Ishikawa (cell line): ENCODE results near the gene LRBA.

Source experiments
- CREB1 ChIP-seq: IDR thresholded peaks from 2 replicates; pipeline ENCODE4 v1.6.1; 2012; ENCODE audit warnings: low read depth
- EP300 ChIP-seq: IDR thresholded peaks from 2 replicates; pipeline ENCODE4 v1.6.1; 2012; ENCODE audit warnings: borderline replicate concordance

DNA sequence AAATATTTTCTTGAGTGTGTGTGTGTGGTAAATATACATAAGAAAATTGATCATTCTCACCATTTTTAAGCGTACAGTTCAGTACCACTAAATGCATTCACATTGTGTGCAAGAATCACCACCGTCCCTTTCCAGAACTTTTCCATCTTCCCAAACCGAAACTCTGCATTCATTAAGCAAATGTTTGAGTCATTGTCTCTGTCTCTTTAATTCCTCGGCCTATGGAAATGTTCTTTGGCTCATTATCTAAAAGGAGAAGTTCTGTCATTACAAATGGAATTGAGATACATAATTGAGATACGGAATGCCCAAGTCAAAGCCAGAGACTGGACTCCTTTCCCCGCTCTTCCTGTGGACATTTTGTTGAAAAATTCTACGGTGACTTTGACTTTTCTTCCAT lies 767.9 kb downstream of the LRBA start:
- TF ChIP-seq EP300: no peak
- no peak for TF ChIP-seq CREB1
